ENCODE measurements around the gene DTX1.

DTX1 gene

DNA sequence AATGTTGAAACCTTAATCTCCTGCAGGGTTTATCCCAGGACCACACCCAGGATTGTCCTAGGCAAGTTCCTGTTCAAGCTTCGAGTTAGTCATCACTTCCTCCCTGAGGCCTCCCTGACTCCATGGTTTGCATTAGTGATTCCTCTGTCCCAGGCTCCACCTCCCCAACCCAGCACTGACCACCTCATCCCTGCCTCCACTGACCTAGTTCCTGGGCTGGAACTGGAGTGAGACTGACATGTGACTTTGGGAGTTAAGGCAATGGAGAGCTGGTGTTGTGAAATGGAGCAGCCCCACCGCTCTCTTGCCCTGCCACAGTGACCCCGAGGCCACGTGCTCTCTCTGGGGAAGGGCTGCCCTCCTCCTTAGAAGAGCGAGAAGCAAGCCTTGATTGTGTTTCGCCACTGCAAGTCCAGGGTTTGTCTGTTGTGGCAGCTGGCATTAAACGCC, 15.8 kb upstream of the DTX1 start:
- Histone ChIP-seq H3K27me3 (replicated peaks; ENCODE audit: control insufficient read depth, insufficient read depth, low read length) (no peaks in the 10 kb centered on the region), H3K4me3 (ENCODE audit: low read length) (peak overlapping the region; percentile 46), H3K9ac (ENCODE audit: low read length) (no peak overlapping the region), H3K9me3 (ENCODE audit: control insufficient read depth, low read length) (peaks cover 7% of the 10 kb centered on the region), H3K36me3 (ENCODE audit: control insufficient read depth, insufficient read depth, low read length, severe bottlenecking) (no peaks in the 10 kb centered on the region), H3K4me1 (ENCODE audit: control insufficient read depth, insufficient read depth, low read length) (peaks cover 11% of the 10 kb centered on the region)
- peak; percentile 48 for DNase-seq (ENCODE audit: low read depth)

- H3K9ac ChIP-seq (ENCODE audit: low read length) = no peak overlapping the region
- H3K36me3 ChIP-seq (ENCODE audit: control insufficient read depth, insufficient read depth, low read length, severe bottlenecking) = no peaks in the 10 kb centered on the region
- no peak overlapping the region for H3K4me3 ChIP-seq (ENCODE audit: low read length)
- no peak for DNase-seq (ENCODE audit: low read depth)
- H3K27me3 ChIP-seq (replicated peaks; ENCODE audit: control insufficient read depth, insufficient read depth, low read length) = no peaks in the 10 kb centered on the region
- H3K9me3 ChIP-seq (ENCODE audit: control insufficient read depth, low read length) = peaks cover 7% of the 10 kb centered on the region
- H3K4me1 ChIP-seq (ENCODE audit: control insufficient read depth, insufficient read depth, low read length) = peaks cover 11% of the 10 kb centered on the region
Measured at GRCh38 chr12:113041560-113041959, 15.0 kb upstream of the DTX1 start.

- H3K36me3 ChIP-seq (ENCODE audit: control insufficient read depth, insufficient read depth, low read length, severe bottlenecking) = no peaks in the 10 kb centered on the region
- H3K4me1 ChIP-seq (ENCODE audit: control insufficient read depth, insufficient read depth, low read length) = peaks cover 11% of the 10 kb centered on the region
- H3K9me3 ChIP-seq (ENCODE audit: control insufficient read depth, low read length) = peaks cover 7% of the 10 kb centered on the region
- DNase-seq (ENCODE audit: low read depth) = no peak
- H3K9ac ChIP-seq (ENCODE audit: low read length) = no peak overlapping the region
- no peaks in the 10 kb centered on the region for H3K27me3 ChIP-seq (replicated peaks; ENCODE audit: control insufficient read depth, insufficient read depth, low read length)
- H3K4me3 ChIP-seq (ENCODE audit: low read length) = no peak overlapping the region
Measured at GRCh38 chr12:113043240-113043639, 13.3 kb upstream of the DTX1 start.

GRCh38 chr12:113044516-113044915, 12.0 kb upstream of the DTX1 start:
- peaks cover 4% of the 10 kb centered on the region for H3K27me3 ChIP-seq (replicated peaks; ENCODE audit: control insufficient read depth, insufficient read depth, low read length)
- H3K4me3 ChIP-seq (ENCODE audit: low read length) = no peak overlapping the region
- no peak for DNase-seq (ENCODE audit: low read depth)
- peaks cover 7% of the 10 kb centered on the region for H3K9me3 ChIP-seq (ENCODE audit: control insufficient read depth, low read length)
- H3K9ac ChIP-seq (ENCODE audit: low read length) = no peak overlapping the region
- no peaks in the 10 kb centered on the region for H3K36me3 ChIP-seq (ENCODE audit: control insufficient read depth, insufficient read depth, low read length, severe bottlenecking)
- H3K4me1 ChIP-seq (ENCODE audit: control insufficient read depth, insufficient read depth, low read length) = peaks cover 11% of the 10 kb centered on the region

GRCh38 chr12:113048716-113049127, 7.8 kb upstream of the DTX1 start:
- Histone ChIP-seq H3K4me1 (ENCODE audit: control insufficient read depth, insufficient read depth, low read length) (no peaks in the 10 kb centered on the region), H3K4me3 (ENCODE audit: low read length) (no peak overlapping the region), H3K27me3 (replicated peaks; ENCODE audit: control insufficient read depth, insufficient read depth, low read length) (peaks cover 29% of the 10 kb centered on the region), H3K9ac (ENCODE audit: low read length) (peak overlapping the region; percentile 38), H3K9me3 (ENCODE audit: control insufficient read depth, low read length) (peaks cover 7% of the 10 kb centered on the region), H3K36me3 (ENCODE audit: control insufficient read depth, insufficient read depth, low read length, severe bottlenecking) (no peaks in the 10 kb centered on the region)
- DNase-seq (ENCODE audit: low read depth) = peak; percentile 92

- Histone ChIP-seq H3K9ac (ENCODE audit: low read length) (no peak overlapping the region), H3K9me3 (ENCODE audit: control insufficient read depth, low read length) (no peaks in the 10 kb centered on the region), H3K4me3 (ENCODE audit: low read length) (no peak overlapping the region), H3K36me3 (ENCODE audit: control insufficient read depth, insufficient read depth, low read length, severe bottlenecking) (no peaks in the 10 kb centered on the region), H3K4me1 (ENCODE audit: control insufficient read depth, insufficient read depth, low read length) (no peaks in the 10 kb centered on the region), H3K27me3 (replicated peaks; ENCODE audit: control insufficient read depth, insufficient read depth, low read length) (peaks cover 36% of the 10 kb centered on the region)
- DNase-seq (ENCODE audit: low read depth) = no peak
Measured at GRCh38 chr12:113049976-113050742, 6.4 kb upstream of the DTX1 start.

- Histone ChIP-seq H3K9me3 (ENCODE audit: control insufficient read depth, low read length) (no peaks in the 10 kb centered on the region), H3K4me1 (ENCODE audit: control insufficient read depth, insufficient read depth, low read length) (no peaks in the 10 kb centered on the region), H3K4me3 (ENCODE audit: low read length) (no peak overlapping the region), H3K9ac (ENCODE audit: low read length) (no peak overlapping the region), H3K36me3 (ENCODE audit: control insufficient read depth, insufficient read depth, low read length, severe bottlenecking) (no peaks in the 10 kb centered on the region), H3K27me3 (replicated peaks; ENCODE audit: control insufficient read depth, insufficient read depth, low read length) (peaks cover 41% of the 10 kb centered on the region)
- no peak for DNase-seq (ENCODE audit: low read depth)
Measured at GRCh38 chr12:113050795-113051194, 5.7 kb upstream of the DTX1 start.

DNA sequence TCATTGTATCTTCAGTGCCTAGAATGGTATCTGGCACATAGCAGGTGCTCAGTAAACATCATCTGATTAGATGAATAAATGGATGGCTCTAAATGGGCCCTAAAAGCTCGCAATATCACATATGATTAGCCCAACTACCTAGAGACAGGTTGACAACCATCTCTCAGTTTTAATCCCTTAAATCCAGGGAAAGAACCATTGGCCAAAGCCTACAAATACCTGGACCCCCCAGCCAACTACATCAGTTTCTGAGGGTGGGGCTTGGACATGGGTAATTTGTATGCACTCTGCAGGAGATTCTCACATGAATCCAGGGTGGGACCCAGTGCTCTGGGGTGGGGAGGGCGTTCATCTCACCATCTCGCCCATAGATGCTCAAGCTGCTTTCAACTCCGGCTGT, 4.8 kb upstream of the DTX1 start:
- DNase-seq (ENCODE audit: low read depth) = no peak
- Histone ChIP-seq H3K9me3 (ENCODE audit: control insufficient read depth, low read length) (no peaks in the 10 kb centered on the region), H3K27me3 (replicated peaks; ENCODE audit: control insufficient read depth, insufficient read depth, low read length) (peaks cover 46% of the 10 kb centered on the region), H3K4me3 (ENCODE audit: low read length) (no peak overlapping the region), H3K4me1 (ENCODE audit: control insufficient read depth, insufficient read depth, low read length) (peaks cover 5% of the 10 kb centered on the region), H3K9ac (ENCODE audit: low read length) (no peak overlapping the region), H3K36me3 (ENCODE audit: control insufficient read depth, insufficient read depth, low read length, severe bottlenecking) (no peaks in the 10 kb centered on the region)

- no peaks in the 10 kb centered on the region for H3K36me3 ChIP-seq (ENCODE audit: control insufficient read depth, insufficient read depth, low read length, severe bottlenecking)
- H3K9me3 ChIP-seq (ENCODE audit: control insufficient read depth, low read length) = no peaks in the 10 kb centered on the region
- peaks cover 46% of the 10 kb centered on the region for H3K27me3 ChIP-seq (replicated peaks; ENCODE audit: control insufficient read depth, insufficient read depth, low read length)
- no peak for DNase-seq (ENCODE audit: low read depth)
- peaks cover 5% of the 10 kb centered on the region for H3K4me1 ChIP-seq (ENCODE audit: control insufficient read depth, insufficient read depth, low read length)
- H3K4me3 ChIP-seq (ENCODE audit: low read length) = no peak overlapping the region
- no peak overlapping the region for H3K9ac ChIP-seq (ENCODE audit: low read length)
Measured at GRCh38 chr12:113052326-113052725, 4.2 kb upstream of the DTX1 start.

DNA sequence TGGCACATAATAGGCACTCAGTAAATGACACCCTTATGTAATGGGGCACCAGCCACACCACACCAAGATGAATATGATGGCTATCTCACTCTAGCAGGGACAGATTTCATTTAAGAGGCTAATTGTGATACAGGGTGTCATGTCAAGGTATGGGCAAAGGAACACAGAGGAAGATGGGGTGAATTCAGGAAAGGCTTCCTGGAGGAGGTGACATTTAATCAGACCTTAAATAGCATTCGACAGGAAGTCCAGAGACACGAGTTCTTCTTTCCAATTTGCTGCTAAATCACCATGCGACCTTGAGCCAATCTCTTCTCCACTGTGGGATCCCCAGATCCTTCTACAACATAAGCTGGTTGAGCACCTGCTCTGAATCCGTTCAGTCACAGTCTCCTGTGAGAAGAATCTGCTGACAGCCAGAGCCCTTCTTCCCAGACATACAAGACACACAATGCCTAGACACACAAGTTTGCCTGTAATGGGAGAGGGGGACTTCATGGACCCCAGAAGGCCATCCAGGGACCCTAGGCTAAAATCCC, 1.5 kb upstream of the DTX1 start:
- H3K27me3 ChIP-seq (replicated peaks; ENCODE audit: control insufficient read depth, insufficient read depth, low read length) = peaks cover 40% of the 10 kb centered on the region
- H3K36me3 ChIP-seq (ENCODE audit: control insufficient read depth, insufficient read depth, low read length, severe bottlenecking) = no peaks in the 10 kb centered on the region
- no peaks in the 10 kb centered on the region for H3K9me3 ChIP-seq (ENCODE audit: control insufficient read depth, low read length)
- H3K4me1 ChIP-seq (ENCODE audit: control insufficient read depth, insufficient read depth, low read length) = peaks cover 5% of the 10 kb centered on the region
- no peak overlapping the region for H3K9ac ChIP-seq (ENCODE audit: low read length)
- no peak for DNase-seq (ENCODE audit: low read depth)
- no peak overlapping the region for H3K4me3 ChIP-seq (ENCODE audit: low read length)

GRCh38 chr12:113055594-113056380, 743 bp upstream of the DTX1 start:
- no peaks in the 10 kb centered on the region for H3K9me3 ChIP-seq (ENCODE audit: control insufficient read depth, low read length)
- H3K4me1 ChIP-seq (ENCODE audit: control insufficient read depth, insufficient read depth, low read length) = peaks cover 5% of the 10 kb centered on the region
- H3K27me3 ChIP-seq (replicated peaks; ENCODE audit: control insufficient read depth, insufficient read depth, low read length) = peaks cover 36% of the 10 kb centered on the region
- peak overlapping the region; percentile 75 for H3K9ac ChIP-seq (ENCODE audit: low read length)
- no peak for DNase-seq (ENCODE audit: low read depth)
- H3K4me3 ChIP-seq (ENCODE audit: low read length) = peak overlapping the region; percentile 79
- H3K36me3 ChIP-seq (ENCODE audit: control insufficient read depth, insufficient read depth, low read length, severe bottlenecking) = no peaks in the 10 kb centered on the region
